Measurements from ENCODE around the gene OR6A2. TPM values are rescaled to one million over a fixed set of nuclear protein-coding genes. Genes with fewer than 3 reads are reported as not detected.
A peak's percentile ranks its signal among the peaks of the same experiment; 100 is the strongest.

OR6A2 gene
- total RNA-seq, 2 experiments from 2014 or later, result 0.08 TPM; not detected in 1

- Mint-ChIP-seq H3K27ac (no peak overlapping the region), H3K27me3 (no peaks in the 10 kb centered on the region), H3K4me1 (peaks cover 34% of the 10 kb centered on the region), H3K36me3 (peaks cover 15% of the 10 kb centered on the region), H3K9me3 (peaks cover 3% of the 10 kb centered on the region), H3K4me3 (no peak overlapping the region)
- peak; percentile 52 for DNase-seq
- peak; percentile 85 for ATAC-seq (ENCODE audit: low read depth)
- POLR2A ChIA-PET, result interaction anchor here (1.1 to 2.3 kb wide), 8 partner anchors 8 to 265 kb away, joined by 3 to 8 read pairs (median 5); partner anchors contain the start of genes ARFIP2, TAF10 and TIMM10B
These were observed 53.3 kb downstream of the OR6A2 start for GRCh38 chr11:6746086-6746618.

GRCh38 chr11:6745465-6746015 lies 53.9 kb downstream of the OR6A2 start:
- peak; percentile 48 for ATAC-seq (ENCODE audit: low read depth)
- Mint-ChIP-seq H3K27me3 (no peaks in the 10 kb centered on the region), H3K4me3 (no peak overlapping the region), H3K27ac (no peak overlapping the region), H3K9me3 (no peaks in the 10 kb centered on the region), H3K4me1 (peaks cover 32% of the 10 kb centered on the region), H3K36me3 (peaks cover 15% of the 10 kb centered on the region)
- POLR2A ChIA-PET, result interaction anchor here (1.1 to 2.3 kb wide), 6 partner anchors 9 to 264 kb away, joined by 3 to 8 read pairs (median 5); partner anchors contain the start of genes ARFIP2, TAF10 and TIMM10B
- DNase-seq, result no peak

- Mint-ChIP-seq H3K36me3 (peaks cover 15% of the 10 kb centered on the region), H3K4me3 (no peak overlapping the region), H3K27ac (no peak overlapping the region), H3K4me1 (peaks cover 32% of the 10 kb centered on the region), H3K9me3 (no peaks in the 10 kb centered on the region), H3K27me3 (no peaks in the 10 kb centered on the region)
- POLR2A ChIA-PET, result interaction anchor here (1.1 to 2.3 kb wide), 2 partner anchors 9 to 264 kb away, joined by 5 to 8 read pairs; partner anchors contain the start of genes ARFIP2 and TIMM10B
- DNase-seq (no peak), ATAC-seq (ENCODE audit: low read depth) (no peak)
These were observed 54.5 kb downstream of the OR6A2 start for GRCh38 chr11:6745018-6745417.

GRCh38 chr11:6742260-6742659 lies 57.2 kb downstream of the OR6A2 start:
- Mint-ChIP-seq H3K9me3 (no peaks in the 10 kb centered on the region), H3K36me3 (peaks cover 26% of the 10 kb centered on the region), H3K4me1 (peaks cover 42% of the 10 kb centered on the region), H3K4me3 (no peak overlapping the region), H3K27ac (peak overlapping the region; percentile 69), H3K27me3 (no peaks in the 10 kb centered on the region)
- POLR2A ChIA-PET, result interaction anchor here (1.4 kb wide), 1 partner anchor 363 kb away, joined by 4 read pairs; no protein-coding TSS in a partner anchor
- ATAC-seq (ENCODE audit: low read depth) (no peak), DNase-seq (no peak)

Other genes with a start within 250 kb of the OR6A2 start
- 10 to 100 TPM; 31.7 to 34.4 TPM for gene RRP8, start 196.1 kb downstream of the OR6A2 start, total RNA-seq
- gene ILK, start 195.9 kb downstream of the OR6A2 start, total RNA-seq, result 100 to 1,000 TPM; 195 to 207 TPM
- gene TAF10, start 187.5 kb downstream of the OR6A2 start, total RNA-seq, result 100 to 1,000 TPM; 154 to 156 TPM
- 100 to 1,000 TPM; 114 to 120 TPM for gene TPP1, start 180.3 kb downstream of the OR6A2 start, total RNA-seq
- 1 to 10 TPM; 2.1 to 2.5 TPM for gene DCHS1, start 143.9 kb downstream of the OR6A2 start, total RNA-seq
- 10 to 100 TPM; 50.9 to 51.4 TPM for gene MRPL17, start 116.3 kb downstream of the OR6A2 start, total RNA-seq
- not detected for gene OR2AG2, start 27.7 kb downstream of the OR6A2 start, total RNA-seq
- not detected for gene OR2AG1, start 16.7 kb downstream of the OR6A2 start, total RNA-seq
- gene OR10A5, start 46.0 kb upstream of the OR6A2 start, total RNA-seq, result not detected
- gene OR10A2, start 63.4 kb upstream of the OR6A2 start, total RNA-seq, result not detected
- gene OR10A4, start 76.9 kb upstream of the OR6A2 start, total RNA-seq, result not detected
- not detected for gene OR2D2, start 92.8 kb upstream of the OR6A2 start, total RNA-seq
- gene OR2D3, start 121.3 kb upstream of the OR6A2 start, total RNA-seq, result not detected
- 1 to 10 TPM in 1 of 2 experiments, under 1 TPM in 1; 0.91 to 1.1 TPM for gene ZNF215, start 126.7 kb upstream of the OR6A2 start, total RNA-seq
- not detected for gene ZNF214, start 220.7 kb upstream of the OR6A2 start, total RNA-seq
- not detected for gene NLRP14, start 220.8 kb upstream of the OR6A2 start, total RNA-seq